Left lobe of liver (tissue), 2 donors: ENCODE results near the gene SAA1. TPM values are rescaled to one million over a fixed set of nuclear protein-coding genes. Genes with fewer than 3 reads are reported as not detected.
"Not testable (repeated sequence)": the region's sequence is repeated elsewhere in the genome, so short reads cannot be mapped to it uniquely, and the experiment has no call there.

Experiments used
- ATAC-seq: fragments of 200-7000 bp; cut with Tn5 transposase; one replicate; pipeline ENCODE4 v1.9.1; 2020; ENCODE audit warnings: mild to moderate bottlenecking, moderate library complexity
- DNase-seq: peaks from one replicate; pipeline ENCODE4 v3.0.0-alpha.2; 2020; ENCODE audit warnings: low spot score
- total RNA-seq: library from RNA; stranded (reverse); gene quantifications from one replicate; pipeline ENCODE4 v1.2.1, GENCODE V29; 2021
- donor health status: DM: no; HTN: no; CAD: no; lungs with moderate emphysema.
- donor health status: DM: no; HTN: yes; CAD: no.

The SAA1 gene
- 34,062 TPM for total RNA-seq

DNA sequence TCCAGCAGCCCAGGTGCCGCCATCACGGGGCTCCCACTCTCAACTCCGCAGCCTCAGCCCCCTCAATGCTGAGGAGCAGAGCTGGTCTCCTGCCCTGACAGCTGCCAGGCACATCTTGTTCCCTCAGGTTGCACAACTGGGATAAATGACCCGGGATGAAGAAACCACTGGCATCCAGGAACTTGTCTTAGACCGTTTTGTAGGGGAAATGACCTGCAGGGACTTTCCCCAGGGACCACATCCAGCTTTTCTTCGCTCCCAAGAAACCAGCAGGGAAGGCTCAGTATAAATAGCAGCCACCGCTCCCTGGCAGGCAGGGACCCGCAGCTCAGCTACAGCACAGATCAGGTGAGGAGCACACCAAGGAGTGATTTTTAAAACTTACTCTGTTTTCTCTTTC, at the start of gene SAA1:
SAA1 (plus strand) TSS at position 316 of the 400 bp plus-strand sequence. CDS start 624 bp downstream, outside the sequence.
- DNase-seq (peak; percentile 68), ATAC-seq (peak; percentile 51)

DNA sequence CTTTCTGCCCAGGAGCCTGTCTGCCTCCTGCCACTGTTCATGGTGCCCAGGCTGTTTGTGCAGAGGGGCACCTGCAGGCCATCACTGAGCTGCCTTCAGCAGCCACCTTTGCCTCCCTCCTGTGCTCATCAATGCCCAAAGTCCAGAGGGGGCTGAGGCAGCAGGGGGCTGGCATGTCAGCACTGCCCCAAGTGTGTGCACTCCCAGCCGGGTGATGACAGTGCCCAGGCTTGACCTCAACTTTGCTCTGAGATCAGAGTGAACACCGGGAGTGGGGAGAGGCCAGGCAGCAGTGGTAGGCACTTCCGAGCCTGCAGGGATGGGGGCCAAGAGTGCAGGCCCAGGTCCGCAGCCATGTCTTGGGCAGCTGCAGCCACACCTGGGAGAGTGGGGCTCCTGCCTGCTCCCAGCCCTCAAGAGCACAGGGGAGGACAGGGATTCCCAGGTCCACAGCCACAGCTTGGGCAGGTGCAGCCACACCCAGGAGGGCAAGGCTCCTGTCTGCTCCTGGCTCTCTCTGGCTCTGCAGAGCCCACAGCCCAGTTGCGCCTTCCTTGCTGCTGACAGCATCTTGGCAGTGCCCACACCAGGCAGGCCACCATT, 44.7 kb upstream of the SAA1 start:
- ATAC-seq (peak; percentile 11), DNase-seq (no peak)

DNA sequence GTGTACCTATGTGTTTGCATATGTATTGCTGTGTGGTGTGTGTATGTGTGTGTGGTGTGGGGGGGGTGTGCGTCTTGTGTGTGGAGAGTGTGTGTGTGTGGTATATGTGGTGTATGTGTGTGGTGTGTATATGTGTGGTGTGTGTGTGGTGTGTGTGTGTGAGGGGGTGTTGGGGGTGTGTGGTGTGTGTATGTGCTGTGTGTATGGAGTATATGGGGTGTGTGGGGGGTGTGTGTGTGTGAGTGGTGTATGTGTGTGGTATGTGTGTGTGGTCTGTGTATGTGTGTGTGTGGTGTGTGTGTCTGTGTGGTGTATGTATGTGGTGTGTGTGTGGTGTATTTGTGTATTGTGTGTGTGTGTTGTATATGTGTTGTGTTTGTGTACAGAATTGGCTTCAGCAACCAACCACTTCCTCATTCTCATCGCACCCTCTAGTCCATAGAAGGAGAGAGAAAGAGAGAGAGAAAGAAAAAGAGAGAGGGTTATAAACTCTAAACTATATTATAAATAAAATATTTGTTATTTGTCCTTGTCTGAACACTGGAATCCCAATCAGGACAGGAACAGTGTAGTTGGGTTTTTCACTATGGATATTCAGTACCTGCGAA, 43.1 kb upstream of the SAA1 start:
- no peak for ATAC-seq
- DNase-seq = no peak

DNA sequence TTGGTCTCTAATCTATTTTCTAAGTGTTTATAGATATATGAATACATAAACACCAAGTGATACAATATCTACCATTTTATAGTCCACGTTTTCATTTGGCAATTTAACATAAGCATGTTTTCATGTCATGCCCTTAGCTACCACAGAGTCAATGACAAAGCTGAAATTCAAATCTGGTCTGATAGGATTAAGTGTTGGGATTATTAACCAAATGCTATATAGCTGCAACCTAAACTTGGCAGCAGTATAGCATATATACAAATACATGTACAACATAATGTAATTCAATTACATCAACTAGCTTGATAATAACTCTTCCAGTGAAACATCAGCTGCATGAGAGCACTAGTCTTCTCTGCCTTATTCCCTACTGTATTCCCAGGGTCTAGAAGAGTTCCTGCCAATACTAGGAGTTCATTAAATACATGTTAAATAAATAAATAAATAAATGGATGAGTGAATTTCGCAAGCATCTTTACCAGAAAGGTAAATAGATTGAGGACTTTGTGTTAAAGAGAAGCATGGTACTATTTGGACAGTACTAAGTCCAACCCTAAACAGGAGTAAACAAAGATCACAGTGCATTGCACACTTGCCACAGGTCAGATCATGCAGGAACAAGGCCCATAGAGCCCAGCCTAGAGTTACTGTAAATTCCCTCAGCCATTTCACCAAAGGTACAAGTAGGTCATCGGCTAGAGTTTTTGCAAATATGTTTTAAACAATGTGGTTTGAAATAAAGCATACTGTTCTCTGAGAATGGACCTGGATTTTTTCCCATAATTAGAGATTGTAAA, 42.3 kb upstream of the SAA1 start:
- DNase-seq = no peak
- peak; percentile 93 for ATAC-seq

DNA sequence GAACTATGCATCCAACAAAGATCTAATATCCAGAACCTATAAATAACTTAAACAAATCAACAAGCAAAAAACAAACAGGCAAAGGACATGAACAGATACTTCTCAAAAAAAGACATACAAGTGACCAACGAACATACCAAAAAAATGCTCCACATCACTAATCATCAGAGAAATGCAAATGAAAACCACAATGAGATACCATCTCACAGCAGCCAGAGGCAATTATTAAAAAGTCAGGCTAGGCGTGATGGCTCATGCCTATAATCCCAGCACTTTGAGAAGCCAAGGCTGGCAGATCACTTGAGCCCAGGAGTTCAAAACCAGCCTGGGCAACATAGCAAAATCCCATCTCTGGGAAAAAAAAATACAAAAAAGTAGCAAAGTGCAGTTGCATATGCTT, 40.2 kb upstream of the SAA1 start:
- no peak for DNase-seq
- ATAC-seq = no peak

DNA sequence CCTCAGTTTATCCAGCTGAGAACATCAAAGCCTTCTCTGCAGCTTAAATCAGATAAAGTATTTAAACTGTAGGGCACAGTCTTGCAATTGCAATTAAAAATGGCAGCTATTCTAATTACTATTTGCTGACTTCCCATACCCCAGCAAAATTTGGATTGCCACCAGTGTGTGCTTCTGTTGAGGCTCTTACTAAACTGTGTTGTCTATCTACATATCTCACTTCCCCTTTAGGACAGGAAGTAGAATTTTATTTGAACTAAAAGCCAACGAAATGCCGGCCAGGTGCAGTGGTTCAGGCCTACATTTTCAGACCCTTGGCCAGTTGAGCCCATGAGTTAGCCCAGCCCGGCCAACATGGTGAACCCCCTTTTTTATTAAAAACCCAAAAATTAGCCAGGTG, 36.6 kb upstream of the SAA1 start:
- no peak for DNase-seq
- no peak for ATAC-seq

DNA sequence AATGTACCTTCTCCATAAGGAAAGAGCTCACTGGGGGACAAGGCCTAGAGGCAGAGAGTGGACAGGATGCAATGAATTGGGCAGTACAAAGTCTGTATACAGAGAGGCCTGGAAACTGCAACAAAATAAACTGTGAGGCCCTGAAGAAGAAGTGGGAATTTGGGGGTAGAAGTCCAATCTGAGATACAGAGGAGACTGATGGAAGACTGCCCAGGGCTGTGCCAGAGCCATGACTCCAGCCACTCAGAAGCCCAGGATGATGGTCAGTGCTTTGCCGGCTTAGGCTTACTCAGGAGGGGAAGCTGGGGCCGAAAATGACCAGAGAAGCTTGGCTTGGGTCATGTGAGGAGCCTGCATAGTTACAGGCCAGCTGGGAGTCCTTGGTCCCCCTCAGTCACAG, 35.2 kb upstream of the SAA1 start:
- peak; percentile 80 for ATAC-seq
- peak; percentile 65 for DNase-seq

DNA sequence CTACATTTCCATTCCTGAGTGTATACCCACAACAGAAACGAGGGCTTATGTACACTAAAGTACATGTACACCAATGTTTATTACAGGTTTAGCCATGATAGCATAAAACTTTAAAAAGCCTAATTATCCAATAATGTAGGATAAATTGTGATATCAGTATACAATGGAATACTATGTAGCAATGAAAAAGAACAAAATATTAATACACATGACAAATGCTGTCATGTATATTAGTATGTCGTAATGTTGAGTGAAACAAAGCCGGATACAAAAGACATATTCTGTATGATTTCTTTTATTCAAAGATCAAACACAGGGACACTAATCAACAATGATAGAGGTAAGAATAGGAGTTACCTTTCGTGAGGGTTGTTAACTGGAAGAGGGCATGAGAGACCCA, 32.2 kb upstream of the SAA1 start:
- ATAC-seq (no peak), DNase-seq (no peak)

DNA sequence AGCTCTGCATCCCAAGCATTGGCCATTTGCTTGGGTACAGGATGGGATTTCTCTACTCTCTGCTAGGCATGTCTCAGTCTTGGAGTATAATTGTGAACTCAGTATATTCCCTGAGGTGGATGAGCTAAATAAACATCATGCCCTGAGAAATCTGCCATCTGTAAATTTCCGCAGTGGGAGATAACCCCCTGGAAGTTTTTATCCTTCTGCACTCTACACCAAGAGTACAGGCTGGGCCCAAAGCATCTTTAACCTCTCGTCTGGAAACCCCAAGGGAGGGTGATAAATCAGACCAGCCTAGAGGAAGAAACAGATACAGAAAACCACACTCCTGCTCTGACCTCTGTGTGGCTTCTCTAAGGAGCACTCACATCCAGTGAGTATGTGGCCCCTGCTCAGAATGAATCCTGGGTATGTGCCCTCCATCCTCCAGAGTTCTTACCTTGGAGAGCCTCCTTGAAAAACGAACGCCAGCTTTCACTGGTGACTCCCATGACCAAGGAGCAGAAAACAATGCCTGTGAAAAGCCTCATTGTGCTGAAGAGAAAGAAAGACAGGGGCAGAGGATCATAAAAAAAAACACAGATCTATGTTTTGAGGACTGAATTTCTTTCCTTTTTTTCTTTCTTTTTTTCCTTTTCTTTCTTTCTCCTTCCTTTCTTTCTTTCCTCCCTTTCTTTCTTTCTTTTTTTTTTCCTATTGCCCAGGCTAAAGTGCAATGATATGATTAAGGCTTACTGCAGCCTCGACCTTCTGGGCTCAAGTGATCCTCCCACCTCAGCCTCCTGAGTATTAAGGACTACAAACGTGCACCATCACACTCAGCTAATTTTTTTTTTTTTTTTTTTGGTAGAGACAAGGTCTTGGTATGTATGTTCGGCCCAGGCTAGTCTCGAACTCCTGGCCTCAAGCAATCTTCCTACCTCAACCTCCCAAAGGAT, 30.4 kb upstream of the SAA1 start:
- peak; percentile 12 for ATAC-seq
- no peak for DNase-seq

DNA sequence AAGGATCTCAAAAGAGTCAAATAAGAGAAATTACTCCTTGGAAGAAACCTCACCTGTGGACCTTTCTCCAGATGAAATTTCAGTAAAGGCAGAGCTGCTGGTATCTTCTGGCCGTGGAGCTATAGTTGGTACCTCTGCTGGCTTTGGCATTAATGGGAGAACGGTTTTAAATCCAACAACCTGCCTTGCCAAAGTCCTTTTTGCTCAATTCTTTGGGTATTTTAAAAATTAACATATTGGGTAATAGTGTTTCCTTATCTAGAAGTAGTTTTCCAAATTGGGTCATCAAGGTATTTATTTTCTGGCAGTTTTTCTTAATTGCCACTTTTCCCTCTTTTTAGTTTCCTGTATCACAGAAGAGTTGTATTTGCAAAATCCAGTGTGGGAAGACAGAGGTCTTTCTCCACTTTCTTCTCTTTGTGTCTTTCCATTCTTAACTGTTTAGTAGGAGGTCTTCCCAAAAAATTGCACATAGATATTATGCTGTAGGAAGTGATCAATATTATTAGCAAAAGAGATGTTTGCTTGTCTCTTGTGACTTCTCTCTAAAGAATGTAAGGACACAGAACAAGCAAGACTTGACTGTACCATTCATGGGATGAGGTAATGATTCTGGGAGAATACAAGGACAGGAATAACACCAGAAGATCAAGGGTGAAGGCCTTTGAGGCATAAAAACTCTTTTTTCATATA, 29.3 kb upstream of the SAA1 start, which contains the start of gene SAA4:
SAA4 (minus strand) TSS at position 139 of the 693 bp plus-strand sequence. CDS start 876 bp downstream, outside the sequence.
- DNase-seq = no peak
- ATAC-seq = peak; percentile 70

DNA sequence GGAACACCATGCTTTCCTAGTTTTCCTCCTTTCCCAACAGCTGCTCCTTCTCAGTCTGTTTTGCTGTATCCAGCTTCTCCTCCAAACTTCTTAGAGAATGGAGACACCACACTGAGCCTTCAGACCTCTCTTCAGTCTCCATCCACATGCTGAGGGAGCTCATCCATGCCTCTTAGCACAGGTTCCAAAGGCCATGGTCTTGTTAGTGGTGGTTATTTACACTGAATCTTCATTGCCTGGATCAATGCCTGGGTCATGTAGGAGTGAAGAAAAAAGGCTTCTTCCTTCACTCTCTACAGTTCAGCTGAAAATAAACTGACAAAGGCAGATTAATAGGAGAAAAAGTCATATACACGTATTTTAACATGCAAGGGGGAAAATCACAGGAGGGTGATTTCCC, 26.4 kb upstream of the SAA1 start:
- ATAC-seq (peak; percentile 65), DNase-seq (no peak)

DNA sequence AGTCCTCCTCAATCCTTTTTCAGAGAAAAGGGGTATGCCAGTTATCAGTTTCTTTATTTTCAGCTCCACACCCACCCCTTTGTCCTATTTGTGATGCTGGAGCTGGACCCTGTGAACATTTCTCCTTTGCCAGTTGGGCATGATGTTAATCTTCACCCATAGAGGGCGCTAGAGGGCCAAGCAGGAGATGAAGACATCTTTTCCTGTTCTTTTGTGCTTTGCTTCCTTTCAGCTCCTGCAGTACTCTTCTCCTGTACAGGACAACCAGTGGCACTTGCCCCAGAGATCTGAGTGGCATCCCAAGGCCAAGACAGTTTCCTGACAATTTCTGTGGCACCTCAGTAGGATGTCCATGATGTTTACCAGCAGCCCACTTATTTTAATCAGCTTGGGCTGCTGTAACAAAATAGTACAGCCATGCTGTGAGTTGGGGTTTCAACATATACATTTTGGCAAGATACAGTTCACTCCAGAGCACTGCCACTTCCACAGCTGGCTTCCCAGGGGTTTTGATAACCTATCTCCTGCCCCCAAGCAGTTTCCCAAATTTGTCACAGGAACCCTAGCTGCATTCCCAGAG, 22.2 kb upstream of the SAA1 start:
- ATAC-seq (peak; percentile 66), DNase-seq (peak; percentile 61)

DNA sequence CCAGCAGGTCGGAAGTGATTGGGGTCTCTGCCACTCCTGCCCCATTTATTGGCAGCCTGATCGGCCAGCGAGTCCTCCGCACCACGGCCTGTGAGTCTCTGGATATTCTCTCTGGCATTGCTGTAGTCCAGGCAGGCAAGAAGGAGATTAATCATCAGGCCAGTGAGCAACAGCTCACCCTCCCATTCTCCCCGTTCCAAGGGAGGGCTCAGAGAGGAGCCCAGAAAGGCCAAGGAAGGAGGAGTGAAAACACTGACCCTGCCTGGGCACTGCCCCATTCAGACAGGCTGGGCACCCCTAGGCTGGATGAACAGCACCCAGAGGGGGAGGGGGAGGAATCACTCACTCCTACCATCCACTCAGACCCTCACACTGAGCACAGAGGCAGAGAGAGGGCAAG, 20.7 kb upstream of the SAA1 start:
- DNase-seq (no peak), ATAC-seq (no peak)

DNA sequence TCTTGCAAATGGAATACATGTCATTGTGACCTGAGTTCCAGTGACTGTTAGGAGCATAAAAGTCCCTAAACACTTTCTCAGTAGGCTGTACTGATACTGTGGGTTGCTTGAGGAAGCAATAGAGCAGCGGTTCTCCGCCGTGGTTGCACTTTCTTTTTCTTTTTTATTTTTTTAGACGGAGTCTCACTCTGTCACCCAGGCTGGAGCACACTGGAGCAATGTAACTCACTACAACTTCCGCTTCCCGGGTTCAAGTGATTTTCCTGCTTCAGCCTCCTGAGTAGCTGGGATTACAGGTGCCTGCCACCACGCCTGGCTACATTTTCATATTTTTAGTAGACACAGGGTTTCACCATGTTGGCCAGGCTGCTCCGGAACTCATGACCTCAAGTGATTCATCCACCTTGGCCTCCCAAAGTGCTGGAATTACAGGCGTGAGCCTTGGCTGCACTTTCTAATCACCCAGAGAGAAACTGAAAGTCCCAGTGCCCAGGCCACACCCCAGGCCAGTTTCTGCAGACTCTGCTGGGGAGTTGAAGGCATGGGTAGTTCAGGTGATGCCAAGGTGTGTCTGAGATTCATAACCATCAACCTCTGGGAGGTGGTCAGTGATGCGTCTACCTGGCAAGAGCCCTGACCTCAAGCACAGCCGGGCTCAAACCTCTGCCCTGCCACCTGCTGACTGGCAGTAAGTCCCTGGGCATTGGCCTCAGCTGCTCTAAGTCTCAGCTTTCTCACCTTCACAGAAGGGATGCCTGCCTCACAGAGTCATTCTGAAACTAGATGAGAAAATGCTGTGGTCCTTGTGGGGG, 19.5 kb upstream of the SAA1 start:
- peak; percentile 64 for ATAC-seq
- not testable (repeated sequence) for DNase-seq

DNA sequence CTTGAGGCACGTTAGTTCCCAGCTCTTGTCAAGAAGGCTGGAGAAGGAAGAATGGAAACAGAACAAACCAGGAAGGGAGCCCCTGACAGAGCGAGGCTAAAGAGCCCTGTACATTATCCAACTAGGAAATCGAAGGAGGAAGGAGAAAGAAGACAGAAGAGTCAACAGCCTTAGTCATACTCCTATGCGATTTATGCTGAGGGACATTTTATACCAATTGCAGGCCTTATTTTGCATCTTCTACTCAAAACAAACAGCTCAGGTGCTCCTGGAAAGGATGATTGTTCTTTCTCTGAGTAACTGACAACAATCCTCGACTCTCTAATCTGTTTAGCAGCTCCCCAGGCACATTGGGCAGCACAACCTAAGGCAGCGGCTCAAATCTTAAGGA, 18.9 kb upstream of the SAA1 start:
- ATAC-seq, DNase-seq: not testable (repeated sequence)

DNA sequence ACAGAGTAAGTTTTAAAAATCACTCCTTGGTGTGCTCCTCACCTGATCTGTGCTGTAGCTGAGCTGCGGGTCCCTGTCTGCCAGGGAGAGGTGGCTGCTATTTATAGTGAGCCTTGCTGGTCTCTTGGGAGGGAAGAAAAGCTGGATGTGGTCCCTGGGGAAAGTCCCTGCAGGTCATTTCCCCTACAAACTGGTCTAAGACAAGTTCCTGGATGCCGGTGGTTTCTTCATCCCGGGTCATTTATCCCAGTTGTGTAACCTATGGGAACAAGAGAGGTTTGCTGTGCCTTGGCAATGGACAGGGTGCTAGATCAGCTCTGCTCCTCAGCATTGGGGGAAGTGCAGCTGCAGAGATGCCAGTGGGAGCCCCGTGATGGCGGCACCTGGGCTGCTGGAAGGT, 17.5 kb upstream of the SAA1 start, which contains the start of gene SAA2:
SAA2 (minus strand) TSS at position 108 of the 400 bp plus-strand sequence. CDS start 657 bp downstream, outside the sequence.
- DNase-seq (no peak), ATAC-seq (peak; percentile 58)

DNA sequence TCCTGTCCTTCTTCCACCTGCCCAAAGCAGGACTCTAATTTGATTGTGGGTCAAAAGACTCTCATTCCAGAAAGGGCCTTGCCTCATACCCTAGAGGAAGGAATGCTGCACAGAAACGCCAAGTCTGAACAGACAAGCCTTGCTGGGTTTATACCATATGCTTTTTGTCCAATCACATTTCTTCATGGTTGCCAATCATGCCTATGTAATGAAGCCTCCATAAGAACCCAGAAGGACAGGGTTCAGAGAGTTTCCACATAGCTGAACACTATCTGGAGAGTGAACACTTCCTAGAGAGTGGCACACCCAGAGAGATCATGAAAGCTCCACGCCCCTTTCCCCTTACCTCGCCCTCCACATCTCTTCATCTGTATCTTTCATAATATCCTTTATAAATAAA, 12.8 kb upstream of the SAA1 start:
- DNase-seq (no peak), ATAC-seq (no peak)

DNA sequence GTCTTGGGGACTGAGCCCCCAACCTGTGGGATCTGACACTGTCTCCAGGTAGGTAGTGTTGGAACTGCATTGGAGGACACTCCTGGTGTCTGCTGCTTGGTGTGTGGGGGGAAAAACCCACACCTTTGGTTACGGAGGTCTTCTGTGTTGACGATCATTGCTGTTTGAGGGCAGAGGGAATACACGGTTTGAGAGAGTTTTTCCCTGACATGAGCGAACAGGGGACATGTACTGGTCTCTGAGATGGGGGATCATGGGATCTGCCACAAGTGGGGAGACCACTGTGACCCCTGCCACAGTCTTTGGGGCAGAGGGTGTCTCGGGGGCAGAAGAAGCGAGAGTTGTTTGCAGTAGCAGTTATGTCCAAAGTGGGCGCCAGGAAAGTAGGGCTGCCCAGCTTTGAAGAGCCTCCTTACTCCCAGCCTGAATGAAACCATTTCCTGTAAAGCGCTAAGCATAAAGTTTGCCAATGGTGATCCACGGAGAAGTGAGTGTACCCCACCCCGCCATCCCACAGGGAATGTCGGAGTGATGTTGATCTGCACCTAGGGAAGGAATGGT, 12.2 kb upstream of the SAA1 start:
- ATAC-seq = no peak
- no peak for DNase-seq
